Right ventricle myocardium superior (tissue), 1 donor: ENCODE data around the gene HRCT1. TPM values are rescaled to one million over a fixed set of nuclear protein-coding genes. Genes with fewer than 3 reads are reported as not detected.
A peak's percentile ranks its signal among the peaks of the same experiment; 100 is the strongest.
"Not testable (repeated sequence)": the region's sequence is repeated elsewhere in the genome, so short reads cannot be mapped to it uniquely, and the experiment has no call there.

ENCODE experiments used
- ATAC-seq: fragments of 200-7000 bp; cut with Tn5 transposase; one replicate; pipeline ENCODE4 v1.9.1; 2020; ENCODE audit warnings: mild to moderate bottlenecking; ENCODE audit not compliant: poor library complexity
- DNase-seq: peaks from one replicate; pipeline ENCODE4 v3.0.0-alpha.2; 2020
- intact Hi-C: fragments of 100-400 bp; cut with DNase I; formaldehyde crosslinking; loops from one replicate; pipeline ENCODE4 v1.11.2; 2022
- total RNA-seq: library from RNA; stranded (reverse); fragmentation: NEBNext Ultra II Directional; extraction: Animal tissue kit (Norgen Biotek cat#: 25700); gene quantifications from one replicate; pipeline ENCODE4 v1.2.1, GENCODE V29; 2021
- donor health status: DM: no; HTN: yes; CAD: no; lungs with severe emphysema.

The HRCT1 gene
- total RNA-seq, 1 donor from 2014 or later, result 7.4 TPM

DNA sequence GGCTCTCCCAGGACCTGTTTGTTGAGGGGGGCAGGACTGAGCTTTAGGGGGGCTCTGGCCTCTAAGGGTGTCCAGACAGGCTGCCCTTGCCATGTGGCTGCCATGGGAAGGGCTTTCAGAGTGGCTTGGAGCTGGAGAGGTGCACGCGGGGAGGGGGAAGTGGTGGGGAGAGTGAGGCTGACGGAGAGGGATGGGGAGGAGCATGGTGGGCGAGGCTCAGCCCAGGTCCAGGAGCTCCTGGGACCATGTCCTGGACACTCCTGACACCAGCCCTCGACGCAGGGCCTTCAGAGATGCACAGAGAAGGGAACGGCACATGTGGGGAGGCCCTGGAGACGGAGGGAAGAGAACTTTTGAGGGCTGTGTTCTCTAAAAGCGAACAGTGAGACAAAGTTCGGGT is 5.7 kb downstream of the HRCT1 start:
- ATAC-seq (no peak), DNase-seq (peak; percentile 55)
- intact Hi-C loops, result no loop called here

DNA sequence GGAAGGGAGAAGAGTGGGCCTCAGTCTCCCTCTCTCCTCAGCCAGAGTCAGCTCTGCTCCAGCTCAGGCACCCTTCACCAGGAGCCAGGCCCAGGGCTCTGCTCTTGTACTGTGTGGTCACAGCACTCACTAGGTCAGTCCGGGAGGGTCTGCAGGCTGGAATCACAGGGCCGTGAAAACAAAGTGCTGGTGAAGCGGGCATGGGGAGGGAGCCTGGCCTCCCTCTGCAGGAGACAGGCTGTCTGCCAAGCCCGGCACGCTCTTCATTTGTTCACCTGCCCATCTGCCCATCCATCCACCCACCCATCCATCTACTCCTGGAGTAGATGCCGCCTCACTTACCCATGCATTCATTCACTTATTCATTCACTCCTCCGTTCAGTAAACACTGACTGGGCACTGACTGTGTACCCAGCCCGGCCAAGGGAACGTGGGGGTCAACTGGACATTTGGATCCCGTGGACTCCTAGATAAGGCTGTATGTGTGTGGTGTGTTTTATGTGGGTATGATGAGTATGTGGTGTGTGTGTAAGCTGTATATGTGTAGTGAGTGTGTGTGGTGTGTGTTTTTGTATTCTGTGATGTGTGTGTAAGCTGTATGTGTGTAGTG is 6.9 kb downstream of the HRCT1 start:
- intact Hi-C loops, result no loop called here
- no peak for DNase-seq
- no peak for ATAC-seq

DNA sequence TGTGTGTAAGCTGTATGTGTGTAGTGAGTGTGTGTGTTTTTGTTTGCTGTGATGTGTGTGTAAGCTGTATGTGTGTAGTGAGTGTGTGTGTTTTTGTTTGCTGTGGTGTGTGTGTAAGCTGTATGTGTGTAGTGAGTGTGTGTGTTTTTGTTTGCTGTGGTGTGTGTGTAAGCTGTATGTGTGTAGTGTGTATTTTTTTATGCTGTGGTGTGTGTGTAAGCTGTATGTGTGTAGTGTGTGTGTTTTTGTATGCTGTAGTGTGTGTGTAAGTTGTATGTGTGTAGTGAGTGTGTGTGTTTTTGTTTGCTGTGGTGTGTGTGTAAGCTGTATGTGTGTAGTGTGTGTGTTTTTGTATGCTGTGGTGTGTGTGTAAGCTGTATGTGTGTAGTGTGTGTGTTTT is 7.4 kb downstream of the HRCT1 start:
- intact Hi-C loops, ATAC-seq, DNase-seq: not testable (repeated sequence)

DNA sequence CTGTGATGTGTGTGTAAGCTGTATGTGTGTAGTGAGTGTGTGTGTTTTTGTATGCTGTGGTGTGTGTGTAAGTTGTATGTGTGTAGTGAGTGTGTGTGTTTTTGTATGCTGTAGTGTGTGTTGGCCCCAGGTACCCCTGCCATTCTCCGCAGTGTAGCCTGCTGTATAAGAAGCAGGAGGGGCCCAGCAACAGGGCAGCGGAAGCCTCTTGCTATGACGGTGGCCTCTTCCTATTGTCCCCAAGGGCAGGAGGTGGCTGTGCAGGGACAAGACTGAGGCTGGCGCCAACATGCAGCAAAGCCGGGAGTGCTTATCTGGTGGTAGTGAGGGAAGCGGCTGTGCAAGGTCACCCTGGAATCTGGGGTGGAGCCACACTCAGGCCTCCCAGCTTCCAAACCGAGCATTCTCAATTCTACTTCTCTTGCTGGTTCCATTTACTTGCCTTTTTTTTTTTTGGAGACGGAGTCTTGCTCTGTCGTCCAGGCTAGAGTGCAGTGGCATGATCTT is 8.4 kb downstream of the HRCT1 start:
- peak; percentile 87 for ATAC-seq
- intact Hi-C loops, result no loop called here
- peak; percentile 88 for DNase-seq

DNA sequence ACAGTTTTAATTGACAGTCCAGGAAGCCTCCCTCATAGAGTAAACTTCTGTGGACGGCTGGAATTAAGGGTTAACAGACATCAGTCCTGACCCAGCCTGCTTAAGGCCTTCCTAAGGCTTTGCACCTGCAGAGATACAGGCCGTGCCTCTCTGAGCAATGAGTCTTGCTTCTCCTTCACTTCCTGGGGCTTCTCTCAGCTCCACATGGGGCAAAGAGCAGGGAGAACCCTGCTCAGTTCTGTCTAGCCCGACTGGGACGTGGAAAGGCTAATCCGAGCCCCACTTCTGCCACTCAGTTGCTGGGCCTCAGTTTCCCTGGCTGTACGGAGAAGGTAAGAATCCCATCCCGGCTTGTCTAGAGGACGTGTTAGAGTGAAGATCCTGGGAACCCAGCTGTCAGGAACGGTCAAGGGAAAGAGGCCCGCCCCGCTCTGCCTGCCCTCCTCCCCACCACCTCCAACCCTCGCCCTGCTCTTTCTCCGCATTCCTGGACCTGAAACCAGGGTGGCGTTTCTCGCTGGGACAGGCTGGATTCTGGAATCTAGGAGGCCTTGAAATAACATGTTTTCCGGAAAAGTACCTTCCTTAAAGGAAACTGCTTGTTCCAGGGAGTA is 9.8 kb downstream of the HRCT1 start:
- ATAC-seq (no peak), DNase-seq (no peak)
- intact Hi-C loops, result no loop called here

DNA sequence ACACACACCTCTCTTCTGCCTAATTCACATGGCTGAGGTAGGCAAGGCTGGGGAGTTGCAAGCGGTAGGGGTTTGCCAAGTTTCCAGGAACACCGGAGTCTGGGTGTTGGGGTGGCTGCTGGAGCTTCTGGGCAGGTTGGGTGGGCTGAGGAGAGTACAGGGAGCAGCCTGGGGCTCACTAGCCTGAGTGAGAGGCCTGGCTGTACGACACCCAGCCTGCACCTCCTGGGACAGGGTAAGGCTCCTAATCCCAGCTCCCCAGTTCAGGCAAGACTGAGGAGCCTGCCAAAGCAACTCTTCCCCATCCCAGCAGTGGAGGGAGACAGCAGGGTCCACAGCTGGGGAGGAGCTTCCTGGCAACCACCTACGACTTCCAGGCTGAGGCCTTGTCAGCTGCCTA is 11.3 kb downstream of the HRCT1 start:
- intact Hi-C loops, result no loop called here
- DNase-seq (no peak), ATAC-seq (no peak)

DNA sequence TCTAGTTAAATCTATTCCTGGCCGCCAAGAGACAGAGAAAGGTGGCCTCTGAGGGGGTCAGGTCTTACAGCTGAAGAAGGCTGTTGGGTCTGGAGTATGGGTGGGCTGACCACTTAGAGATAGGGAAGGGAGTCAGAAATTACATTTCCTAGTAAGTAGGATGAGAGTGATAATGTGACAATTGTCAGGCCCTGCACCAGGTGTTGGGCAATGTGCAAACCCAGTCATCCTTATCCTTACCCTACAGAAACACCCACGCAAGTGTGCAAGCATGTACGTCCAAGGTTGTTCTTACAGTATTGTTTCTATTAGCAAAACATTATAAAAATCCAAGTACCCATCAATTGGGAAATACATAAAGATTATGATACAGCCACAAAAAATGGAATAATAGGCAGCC is 12.8 kb downstream of the HRCT1 start:
- intact Hi-C loops, result no loop called here
- ATAC-seq (no peak), DNase-seq (no peak)

DNA sequence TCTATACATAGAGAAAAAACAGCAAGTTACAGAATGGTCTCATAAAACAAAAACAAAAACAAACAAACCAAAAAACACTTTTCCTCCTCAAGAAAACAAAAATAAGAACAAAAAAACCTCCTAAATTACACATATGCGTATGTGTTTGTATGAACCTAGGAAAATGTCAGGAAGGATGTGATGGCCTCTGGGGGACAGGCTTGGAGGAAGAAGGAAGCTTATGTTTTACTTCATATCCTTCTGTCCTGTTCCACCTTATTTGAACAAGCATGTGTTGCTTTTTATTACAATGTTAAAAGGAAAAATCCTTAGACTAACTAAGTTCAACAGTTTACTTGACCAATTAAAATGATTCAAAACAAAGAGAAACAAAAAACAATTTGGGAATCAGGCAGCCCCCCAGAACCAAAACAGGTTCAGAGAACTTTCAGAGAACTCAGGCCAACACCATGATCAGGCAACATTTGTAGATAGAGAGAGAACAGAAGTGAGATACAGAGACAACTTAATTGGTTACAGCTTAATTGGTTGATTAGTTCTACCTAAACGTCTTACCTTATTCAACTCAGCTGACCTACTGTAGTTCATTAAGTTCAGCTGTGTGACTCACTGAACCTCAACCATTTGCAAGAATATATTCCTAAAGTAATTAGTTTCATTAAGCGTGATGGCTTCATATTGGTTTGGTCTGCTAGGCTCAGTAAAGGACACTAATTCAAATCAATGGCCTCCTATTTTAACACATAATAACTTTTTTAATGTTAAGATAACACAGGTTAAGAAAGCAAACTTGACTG is 13.4 kb downstream of the HRCT1 start:
- DNase-seq, result no peak
- ATAC-seq, result no peak
- intact Hi-C loops, result no loop called here

DNA sequence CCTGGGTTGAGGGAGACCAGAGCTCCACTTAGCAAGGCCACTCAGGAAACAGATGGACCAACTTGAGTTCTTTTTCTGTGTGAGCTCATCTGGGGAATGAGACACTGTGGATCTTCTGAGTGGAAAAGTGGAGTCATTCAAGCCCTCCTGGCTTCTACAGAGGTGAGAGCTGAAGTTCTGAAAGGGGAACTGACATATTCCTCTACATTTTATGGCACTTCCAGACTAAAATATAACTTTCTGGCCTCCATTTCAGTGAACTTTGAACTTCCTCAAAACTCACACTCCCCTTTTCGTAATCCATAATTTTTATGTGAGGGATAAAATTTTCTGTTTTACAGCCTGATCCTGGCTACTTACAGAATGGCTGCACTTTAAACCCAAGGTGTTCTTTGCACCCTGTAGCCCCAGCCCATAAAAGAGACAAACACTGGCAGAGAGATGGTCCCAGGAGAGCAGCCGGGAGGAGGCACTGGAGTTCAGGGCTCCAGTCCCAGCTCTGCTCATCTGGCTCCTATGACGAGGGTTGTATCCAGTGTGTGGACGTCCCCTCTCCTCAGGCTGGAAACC is 14.1 kb downstream of the HRCT1 start:
- DNase-seq (no peak), ATAC-seq (peak; percentile 36)
- intact Hi-C loops, result no loop called here

DNA sequence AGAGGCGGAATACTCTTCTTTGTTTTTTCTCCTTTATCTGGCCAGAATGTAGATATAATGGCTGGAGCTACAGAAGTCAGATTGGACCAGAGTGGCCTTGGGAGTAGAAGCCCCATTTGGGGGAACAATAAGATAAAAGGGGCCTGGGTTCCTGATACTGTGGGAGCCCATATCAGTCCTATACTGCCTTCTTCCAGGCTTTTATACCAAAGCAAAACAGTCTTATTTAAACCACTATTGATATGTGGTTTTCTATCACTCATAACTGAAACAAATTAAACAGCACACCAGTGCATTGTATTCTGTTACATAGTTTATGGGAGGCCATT is 17.6 kb downstream of the HRCT1 start:
- DNase-seq, result no peak
- intact Hi-C loops, result no loop called here
- no peak for ATAC-seq

DNA sequence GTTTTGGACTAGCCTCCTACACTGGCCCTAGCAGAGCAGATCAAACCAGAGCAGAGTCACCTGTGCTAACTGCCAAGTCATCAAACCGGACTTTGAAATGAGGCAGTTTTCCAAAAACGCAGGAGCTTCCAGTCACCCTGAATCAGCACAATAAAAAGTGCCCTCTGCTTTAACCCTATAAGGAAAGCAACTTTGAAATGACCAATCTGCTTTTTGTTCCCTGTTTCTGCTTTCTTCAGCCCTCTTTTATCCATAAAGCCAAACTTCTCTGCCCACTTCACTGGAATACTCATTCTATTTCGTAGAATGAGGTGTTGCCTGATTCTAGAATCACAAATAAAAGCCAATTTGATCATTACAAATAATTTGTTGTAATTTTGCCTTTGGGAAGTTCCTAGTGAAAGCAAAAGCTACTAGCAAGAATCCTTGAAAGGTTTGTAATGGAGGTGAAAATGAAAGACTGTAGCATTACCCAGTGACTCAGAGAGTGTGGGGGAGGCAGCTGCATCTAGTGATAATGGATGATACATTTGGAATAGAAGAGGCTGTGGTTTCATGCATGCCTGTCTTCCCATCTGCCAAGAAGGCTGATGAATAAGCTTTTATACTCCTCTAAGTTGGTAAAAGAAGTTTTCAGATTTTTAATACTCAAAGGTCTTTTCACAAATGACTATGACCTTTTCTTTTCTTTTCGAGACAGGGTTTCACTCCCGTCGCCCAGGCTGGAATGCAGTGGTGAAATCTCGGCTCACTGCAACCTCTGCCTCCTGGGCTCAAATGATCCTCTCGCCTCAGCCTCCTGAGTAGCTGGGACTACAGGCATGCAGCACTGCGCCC is 18.1 kb downstream of the HRCT1 start:
- peak; percentile 49 for ATAC-seq
- DNase-seq, result no peak
- intact Hi-C loops, result no loop called here

DNA sequence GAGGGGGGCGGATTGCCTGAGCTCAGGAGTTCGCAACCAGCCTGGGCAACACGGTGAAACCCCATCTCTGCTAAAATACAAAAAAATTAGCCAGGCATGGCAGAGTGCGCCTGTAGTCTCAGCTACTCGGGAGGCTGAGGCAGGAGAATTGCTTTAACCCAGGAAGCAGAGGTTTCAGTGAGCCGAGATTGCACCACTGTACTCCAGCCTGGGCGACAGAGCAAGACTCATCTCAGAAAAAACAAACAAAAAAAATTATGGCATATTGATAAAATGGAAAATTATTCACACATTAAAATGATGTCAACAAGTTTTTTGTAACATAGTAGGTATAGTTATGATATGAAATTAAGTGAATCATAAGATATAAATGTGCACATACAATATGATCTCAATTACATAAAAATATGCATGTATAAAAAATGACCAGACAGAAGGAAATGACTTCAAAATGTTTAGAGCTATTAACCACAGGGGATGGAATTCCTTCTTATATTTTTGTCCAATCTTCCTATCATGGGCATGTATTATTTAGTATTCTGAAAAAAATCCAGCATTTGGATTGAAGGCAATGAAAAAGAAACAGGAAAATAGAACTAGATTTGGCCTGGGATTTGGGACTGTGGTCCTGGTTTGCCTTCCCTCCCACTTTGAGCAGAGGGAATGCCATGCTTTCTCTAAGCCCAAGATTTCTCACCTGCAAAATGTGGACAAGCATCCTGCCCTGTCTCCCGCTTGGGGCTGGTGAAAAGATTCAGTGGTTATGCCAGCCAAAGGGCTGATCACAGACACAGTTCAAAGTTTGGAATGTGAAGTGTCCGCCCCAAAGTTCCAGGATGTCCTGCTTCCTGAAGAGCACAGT is 22.8 kb downstream of the HRCT1 start:
- intact Hi-C loops, result no loop called here
- ATAC-seq, result peak; percentile 18
- no peak for DNase-seq

DNA sequence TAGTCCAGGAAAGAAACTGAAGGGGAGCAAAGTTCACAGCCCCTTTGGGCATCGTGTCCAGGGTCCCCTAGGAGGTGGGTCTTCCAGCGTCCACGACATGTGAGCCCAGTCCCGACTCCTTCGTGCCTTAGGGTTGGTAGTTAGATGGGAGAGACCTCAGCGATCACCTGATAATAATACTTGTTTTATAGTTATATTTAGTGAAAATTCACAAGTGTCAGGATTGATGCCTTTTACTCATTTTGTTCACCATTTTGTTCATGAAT is 23.4 kb downstream of the HRCT1 start:
- intact Hi-C loops, result no loop called here
- ATAC-seq, result peak; percentile 12
- DNase-seq, result no peak

DNA sequence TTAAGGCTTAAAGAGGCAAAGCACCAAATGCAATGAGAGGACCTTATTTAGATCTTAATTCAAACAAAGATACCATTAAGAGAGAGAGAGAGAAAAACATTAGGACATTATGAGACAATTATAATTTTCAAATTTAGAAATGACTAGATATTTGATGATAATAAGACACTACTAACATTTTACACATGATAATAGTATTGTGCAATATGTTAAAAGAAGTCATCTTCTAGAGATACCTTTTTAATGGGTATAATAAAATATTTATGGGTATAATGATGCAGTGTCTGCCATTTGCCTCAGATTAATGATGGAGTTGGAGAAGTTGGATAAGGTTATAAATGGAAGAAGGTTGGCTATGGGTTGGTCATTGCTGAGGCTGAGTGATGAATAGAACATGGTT is 24.5 kb downstream of the HRCT1 start:
- ATAC-seq (no peak), DNase-seq (no peak)
- intact Hi-C loops, result no loop called here

DNA sequence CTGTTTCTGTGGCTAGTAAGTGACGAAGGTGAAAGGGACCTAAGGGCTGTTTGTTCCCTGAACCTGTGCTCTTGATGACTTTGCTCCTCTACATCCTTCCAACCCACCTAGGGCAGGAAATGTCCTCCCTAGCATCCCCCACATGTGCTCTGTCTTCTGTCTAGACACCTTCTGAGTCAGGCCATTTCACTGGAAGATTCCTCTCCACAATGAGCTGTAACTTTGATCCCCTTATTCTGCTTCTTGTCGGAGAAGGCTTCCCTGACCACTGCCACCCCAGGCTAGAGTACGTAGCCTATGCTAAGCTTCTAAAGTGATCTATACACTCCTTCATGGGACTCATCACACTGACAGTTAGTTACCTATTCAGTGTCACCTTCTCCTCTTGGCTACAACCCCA is 25.0 kb downstream of the HRCT1 start:
- intact Hi-C loops, result no loop called here
- ATAC-seq, result no peak
- no peak for DNase-seq

DNA sequence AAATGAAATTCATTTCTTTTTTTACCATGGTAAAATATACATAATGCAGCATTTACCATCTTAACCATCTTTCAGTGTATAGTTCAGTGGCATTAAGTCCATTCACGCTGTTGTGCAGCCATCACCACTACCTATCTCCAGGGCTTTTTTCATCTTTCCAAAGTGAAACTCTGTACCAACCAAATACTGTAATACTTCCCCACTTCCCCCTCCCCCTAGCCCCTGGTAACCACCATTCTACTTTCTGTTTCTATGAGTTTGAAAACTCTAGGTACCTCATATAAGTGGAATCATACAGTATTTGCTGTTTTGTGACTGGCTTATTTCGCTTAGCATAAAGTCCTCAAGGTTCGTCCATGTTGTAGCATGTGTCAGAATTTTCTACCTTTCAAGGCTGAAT is 26.7 kb downstream of the HRCT1 start:
- no peak for ATAC-seq

DNA sequence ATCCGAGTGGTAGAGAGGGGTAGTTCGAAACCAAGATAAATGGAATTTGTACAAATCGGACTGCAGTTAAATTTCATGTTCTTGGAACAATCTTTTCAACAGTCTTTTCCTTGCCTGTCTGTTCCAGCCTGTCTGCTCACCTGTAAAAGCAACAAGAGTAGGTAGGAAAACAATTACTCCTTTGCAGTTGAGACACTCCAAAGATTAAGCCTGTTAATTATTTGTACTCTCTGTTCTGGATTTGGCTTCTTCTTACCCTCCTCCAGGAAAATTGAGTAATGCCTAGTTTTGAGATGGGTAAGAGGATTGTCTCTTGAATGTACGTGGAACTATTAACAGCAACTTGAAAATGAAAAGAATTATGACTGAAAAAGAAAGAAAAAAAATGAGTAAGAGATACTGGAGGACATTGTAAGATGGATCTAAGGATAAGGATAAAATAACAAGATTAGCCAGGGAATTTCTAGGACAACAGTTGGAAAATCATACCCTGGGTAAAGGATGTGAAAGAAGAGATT is 27.6 kb downstream of the HRCT1 start:
- ATAC-seq (no peak), DNase-seq (no peak)
- intact Hi-C loops, result no loop called here

More for the DNA sequence above, 26.7 kb downstream of the HRCT1 start:
- intact Hi-C loops, result no loop called here
- no peak for DNase-seq

DNA sequence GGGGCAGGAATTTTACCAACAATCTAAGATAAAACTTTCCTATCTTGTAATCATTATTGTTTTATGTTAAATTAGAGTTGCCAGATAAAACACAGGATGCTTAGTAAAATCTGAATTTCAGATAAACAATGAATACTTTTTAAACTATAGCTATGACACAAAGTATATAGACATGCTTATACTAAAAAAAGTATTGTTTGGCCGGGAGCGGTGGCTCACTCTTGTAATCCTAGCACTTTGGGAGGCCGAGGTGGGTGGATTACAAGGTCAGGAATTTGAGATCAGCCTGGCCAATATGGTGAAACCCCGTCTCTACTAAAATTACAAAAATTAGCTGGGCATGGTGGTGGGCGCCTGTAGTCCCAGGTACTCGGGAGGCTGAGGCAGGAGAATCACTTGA is 28.1 kb downstream of the HRCT1 start:
- DNase-seq, ATAC-seq, intact Hi-C loops: not testable (repeated sequence)
